Hepatocyte (in vitro differentiated cells): Measurements from ENCODE around the gene FGF23. TPM values are rescaled to one million over a fixed set of nuclear protein-coding genes. Genes with fewer than 3 reads are reported as not detected.

ENCODE experiments used
- DNase-seq: peaks from one replicate; pipeline ENCODE4 v3.0.0-alpha.2; 2016; ENCODE audit warnings: low spot score
- H2AFZ ChIP-seq: fragments of 200-600 bp; sonication (generic); 2 replicates; pipeline ENCODE4 v1.6.0; 2016; ENCODE audit warnings: antibody characterized with exemption, mild to moderate bottlenecking
- H3K27ac ChIP-seq: fragments of 200-600 bp; sonication (generic); 2 replicates; pipeline ENCODE4 v1.5.1; 2016; ENCODE audit warnings: mild to moderate bottlenecking
- H3K27me3 ChIP-seq: fragments of 200-600 bp; sonication (generic); 2 replicates; pipeline ENCODE4 v1.6.1; 2016
- H3K36me3 ChIP-seq: fragments of 200-600 bp; sonication (generic); replicated peaks from 2 replicates; pipeline ENCODE4 v1.5.1; 2016; ENCODE audit warnings: low read depth; ENCODE audit not compliant: insufficient read depth
- H3K4me1 ChIP-seq: fragments of 200-600 bp; sonication (generic); 2 replicates; pipeline ENCODE4 v1.5.1; 2016; ENCODE audit warnings: mild to moderate bottlenecking, moderate library complexity; ENCODE audit not compliant: insufficient read depth
- H3K4me2 ChIP-seq: fragments of 200-600 bp; sonication (generic); 2 replicates; pipeline ENCODE4 v1.6.0; 2016
- H3K4me3 ChIP-seq: fragments of 200-600 bp; sonication (generic); 2 replicates; pipeline ENCODE4 v1.5.1; 2016; ENCODE audit warnings: mild to moderate bottlenecking
- H3K79me2 ChIP-seq: fragments of 200-600 bp; sonication (generic); 2 replicates; pipeline ENCODE4 v1.6.0; 2017; ENCODE audit warnings: mild to moderate bottlenecking
- H3K9me2 ChIP-seq: fragments of 200-600 bp; sonication (generic); replicated peaks from 2 replicates; pipeline ENCODE4 v1.6.0; 2017; ENCODE audit warnings: mild to moderate bottlenecking; ENCODE audit not compliant: insufficient read depth
- H3K9me3 ChIP-seq: fragments of 200-600 bp; sonication (generic); 2 replicates; pipeline ENCODE4 v1.5.1; 2016; ENCODE audit warnings: low read depth, mild to moderate bottlenecking
- H4K20me1 ChIP-seq: fragments of 200-600 bp; sonication (generic); 2 replicates; pipeline ENCODE4 v1.6.0; 2016; ENCODE audit warnings: mild to moderate bottlenecking; ENCODE audit not compliant: insufficient read depth, poor library complexity, severe bottlenecking
- EZH2 ChIP-seq: fragments of 200-600 bp; sonication (generic); IDR thresholded peaks from 2 replicates; pipeline ENCODE4 v1.6.1; 2016; ENCODE audit warnings: antibody characterized with exemption, mild to moderate bottlenecking, borderline replicate concordance
- EZH2phosphoT487 ChIP-seq: fragments of 200-600 bp; sonication (generic); IDR thresholded peaks from one replicate; pipeline ENCODE4 v1.6.1; 2018; ENCODE audit warnings: antibody characterized with exemption, mild to moderate bottlenecking, low read depth, moderate library complexity; ENCODE audit not compliant: unreplicated experiment, severe bottlenecking
- WGBS: methylation state at CpG from one replicate; pipeline ENCODE4 v1.1.6; 2016; ENCODE audit warnings: low lambda C conversion rate; ENCODE audit errors: missing lambda C conversion rate; 5-methylcytosine and 5-hydroxymethylcytosine counted together
- polyA plus RNA-seq: library from polyadenylated mRNA; unstranded; fragments of >200 nt; fragmentation: Nextera tagmentation; extraction: Ambion mirVana; gene quantifications from 2 replicates; pipeline ENCODE4 v1.2.1, GENCODE V29; 2016
- total RNA-seq: library from RNA; depleted of rRNA; stranded (reverse); fragments of >200 nt; gene quantifications from 2 replicates; pipeline ENCODE4 v1.2.3, GENCODE V29; 2014
- TF ChIP-seq, protein P1 (sequence below): fragments of 200-600 bp; sonication (generic); IDR thresholded peaks from 2 replicates; pipeline ENCODE4 v1.5.1; 2016; ENCODE audit warnings: antibody characterized with exemption, mild to moderate bottlenecking; ENCODE audit not compliant: poor library complexity

FGF23 gene
- total and polyA plus RNA-seq, 2 experiments from 2014 or later: 0.46 to 3.1 TPM

DNA sequence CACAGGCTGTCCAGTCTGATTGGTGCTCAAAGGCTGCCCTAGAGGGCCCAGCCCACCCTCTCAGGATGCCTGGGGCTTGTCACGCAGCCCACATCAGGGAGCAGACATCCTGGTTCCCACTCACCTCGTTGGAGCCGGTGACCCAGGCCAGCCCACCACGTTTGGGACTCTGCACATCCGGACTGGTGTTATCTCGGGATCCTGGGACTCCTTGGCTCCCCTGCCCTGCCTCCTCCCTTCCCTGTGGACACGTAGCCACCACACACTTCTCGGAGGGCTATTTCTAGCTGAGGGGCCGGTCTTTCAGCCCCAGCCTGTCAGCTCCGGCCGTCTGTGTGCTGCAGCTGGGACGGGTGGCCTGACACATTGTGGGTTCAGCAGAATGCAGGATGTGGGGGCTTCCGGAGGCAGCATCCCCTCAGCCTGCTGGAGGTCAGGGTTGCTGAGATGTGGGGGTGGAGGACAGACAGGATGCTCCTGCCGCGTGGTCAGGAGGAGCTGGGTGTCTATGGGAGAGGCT is 12.8 kb upstream of the FGF23 start:
- TF ChIP-seq, protein P1, sequence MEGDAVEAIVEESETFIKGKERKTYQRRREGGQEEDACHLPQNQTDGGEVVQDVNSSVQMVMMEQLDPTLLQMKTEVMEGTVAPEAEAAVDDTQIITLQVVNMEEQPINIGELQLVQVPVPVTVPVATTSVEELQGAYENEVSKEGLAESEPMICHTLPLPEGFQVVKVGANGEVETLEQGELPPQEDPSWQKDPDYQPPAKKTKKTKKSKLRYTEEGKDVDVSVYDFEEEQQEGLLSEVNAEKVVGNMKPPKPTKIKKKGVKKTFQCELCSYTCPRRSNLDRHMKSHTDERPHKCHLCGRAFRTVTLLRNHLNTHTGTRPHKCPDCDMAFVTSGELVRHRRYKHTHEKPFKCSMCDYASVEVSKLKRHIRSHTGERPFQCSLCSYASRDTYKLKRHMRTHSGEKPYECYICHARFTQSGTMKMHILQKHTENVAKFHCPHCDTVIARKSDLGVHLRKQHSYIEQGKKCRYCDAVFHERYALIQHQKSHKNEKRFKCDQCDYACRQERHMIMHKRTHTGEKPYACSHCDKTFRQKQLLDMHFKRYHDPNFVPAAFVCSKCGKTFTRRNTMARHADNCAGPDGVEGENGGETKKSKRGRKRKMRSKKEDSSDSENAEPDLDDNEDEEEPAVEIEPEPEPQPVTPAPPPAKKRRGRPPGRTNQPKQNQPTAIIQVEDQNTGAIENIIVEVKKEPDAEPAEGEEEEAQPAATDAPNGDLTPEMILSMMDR: no peak
- no peak for TF ChIP-seq EZH2
- no peak for TF ChIP-seq EZH2phosphoT487
- no peak for DNase-seq

DNA sequence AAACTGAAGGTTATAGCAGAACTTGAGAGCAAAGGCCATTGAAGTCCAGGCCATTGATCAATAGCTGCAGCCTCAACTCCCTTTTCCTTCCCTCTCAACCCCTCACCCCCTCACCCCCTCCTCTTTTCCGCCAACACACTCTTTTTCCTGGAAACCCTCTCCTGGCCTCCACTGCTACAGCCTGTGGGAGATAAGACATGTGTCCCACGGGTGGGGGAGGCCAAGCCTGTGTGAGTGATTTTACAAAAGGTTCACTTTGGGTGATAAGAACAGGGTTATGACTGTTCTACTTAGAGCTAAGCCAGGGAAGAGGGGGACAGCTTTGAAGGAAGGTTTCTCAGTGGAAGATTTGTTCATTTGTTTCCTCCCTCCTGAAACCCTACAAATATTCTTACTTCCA is 9.2 kb upstream of the FGF23 start:
- Histone ChIP-seq H3K4me1 (no peaks in the 10 kb centered on the region), H3K79me2 (no peaks in the 10 kb centered on the region), H3K27ac (no peak overlapping the region), H3K27me3 (no peaks in the 10 kb centered on the region), H4K20me1 (no peaks in the 10 kb centered on the region), H3K4me3 (no peak overlapping the region), H3K4me2 (no peak overlapping the region), H3K9me2 (no peaks in the 10 kb centered on the region), H3K36me3 (no peaks in the 10 kb centered on the region), H2AFZ (no peak overlapping the region), H3K9me3 (no peaks in the 10 kb centered on the region)
- no peak for DNase-seq
- TF ChIP-seq EZH2phosphoT487 (no peak), EZH2 (no peak)
- TF ChIP-seq, protein P1: no peak
- 44% methylated on average over 2 of the region's 2 CpGs for WGBS

More for the DNA sequence above, 12.8 kb upstream of the FGF23 start:
- no peaks in the 10 kb centered on the region for H3K27me3 ChIP-seq
- H2AFZ ChIP-seq: no peak overlapping the region
- H4K20me1 ChIP-seq: no peaks in the 10 kb centered on the region
- H3K4me1 ChIP-seq: no peaks in the 10 kb centered on the region
- no peaks in the 10 kb centered on the region for H3K36me3 ChIP-seq
- H3K9me3 ChIP-seq: no peaks in the 10 kb centered on the region
- H3K4me3 ChIP-seq: no peak overlapping the region
- no peak overlapping the region for H3K27ac ChIP-seq
- 81% methylated on average over 15 of the region's 15 CpGs for WGBS
- no peak overlapping the region for H3K4me2 ChIP-seq
- H3K79me2 ChIP-seq: no peaks in the 10 kb centered on the region
- no peaks in the 10 kb centered on the region for H3K9me2 ChIP-seq

DNA sequence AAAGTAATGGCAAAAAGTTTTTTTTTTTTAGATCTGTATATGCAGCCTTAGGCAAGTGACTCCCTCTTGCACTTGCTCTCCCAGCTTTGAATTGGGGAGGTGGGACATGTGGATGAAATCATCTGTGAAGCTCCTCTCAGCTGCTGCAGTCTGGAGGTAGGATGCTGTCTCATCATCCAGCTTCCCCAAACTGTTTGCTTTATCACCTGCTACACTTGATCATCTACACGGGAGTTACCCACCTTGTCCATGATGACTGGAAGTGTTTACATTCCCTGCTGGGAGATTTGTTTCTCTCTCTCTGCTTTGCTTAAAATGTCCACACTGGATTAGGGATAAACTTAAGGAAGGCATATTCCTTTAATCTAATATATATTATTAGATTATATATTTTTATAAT is 8.5 kb upstream of the FGF23 start:
- no peak for DNase-seq
- H3K27me3 ChIP-seq: no peaks in the 10 kb centered on the region
- H3K9me2 ChIP-seq: no peaks in the 10 kb centered on the region
- H3K9me3 ChIP-seq: no peaks in the 10 kb centered on the region
- H4K20me1 ChIP-seq: no peaks in the 10 kb centered on the region
- H3K4me2 ChIP-seq: no peak overlapping the region
- TF ChIP-seq EZH2 (no peak), EZH2phosphoT487 (no peak)
- TF ChIP-seq, protein P1: no peak
- 52% methylated on average over 1 of the region's 1 CpG for WGBS
- no peaks in the 10 kb centered on the region for H3K79me2 ChIP-seq
- H3K36me3 ChIP-seq: no peaks in the 10 kb centered on the region
- no peak overlapping the region for H3K4me3 ChIP-seq
- H2AFZ ChIP-seq: no peak overlapping the region
- H3K27ac ChIP-seq: no peak overlapping the region
- no peaks in the 10 kb centered on the region for H3K4me1 ChIP-seq

- no peaks in the 10 kb centered on the region for H3K9me2 ChIP-seq
- H3K27ac ChIP-seq: no peak overlapping the region
- no peaks in the 10 kb centered on the region for H3K9me3 ChIP-seq
- no peaks in the 10 kb centered on the region for H4K20me1 ChIP-seq
- no peak overlapping the region for H3K4me3 ChIP-seq
- no peaks in the 10 kb centered on the region for H3K36me3 ChIP-seq
- 90% methylated on average over 5 of the region's 5 CpGs for WGBS
- H3K79me2 ChIP-seq: no peaks in the 10 kb centered on the region
- H3K4me1 ChIP-seq: no peaks in the 10 kb centered on the region
- H3K4me2 ChIP-seq: no peak overlapping the region
- no peaks in the 10 kb centered on the region for H3K27me3 ChIP-seq
- DNase-seq: no peak
- no peak overlapping the region for H2AFZ ChIP-seq
- TF ChIP-seq EZH2phosphoT487 (no peak), EZH2 (no peak)
- TF ChIP-seq, protein P1: no peak
Observed at GRCh38 chr12:4387607-4388006, 8.1 kb upstream of the FGF23 start.
